Common myeloid progenitor, CD34-positive (primary cell): ENCODE results near the gene RTN4.
"Not testable (repeated sequence)": the region's sequence is repeated elsewhere in the genome, so short reads cannot be mapped to it uniquely, and the experiment has no call there.

Source experiments
- CTCF ChIA-PET: fragments of 350-600 bp; sonication (Branson Sonifier 250); formaldehyde crosslinking; loops from one replicate; lab custom pipeline; 2021; ENCODE audit warnings: antibody characterized with exemption; lab: Charles Lee
- POLR2A ChIA-PET: fragments of 350-600 bp; sonication (Branson Sonifier 250); formaldehyde crosslinking; loops from one replicate; lab custom pipeline; 2021; ENCODE audit warnings: antibody characterized with exemption; lab: Charles Lee
- DNase-seq, 3 donors: peaks; one replicate each; pipeline versions ENCODE4 v3.0.0 to v3.0.0-alpha.2; 2013
- H3K27ac ChIP-seq, 2 experiments: 1 replicate in 1 of 2; 2 replicates in 1 of 2; pipeline ENCODE4 v1.7.0; 2013; ENCODE audit warnings: inconsistent platforms in 2 of 2, low read length in 2 of 2, mild to moderate bottlenecking in 2 of 2, low read depth in 1 of 2, moderate library complexity in 1 of 2; ENCODE audit not compliant: severe bottlenecking in 2 of 2, insufficient read depth in 1 of 2, poor library complexity in 1 of 2
- H3K27me3 ChIP-seq, 5 experiments: replicated peaks in 2 of 5; 1 replicate in 3 of 5; 2 replicates in 2 of 5; pipeline versions ENCODE4 v1.6.1 to v1.7.0; 2013; ENCODE audit warnings: low read length in 4 of 5, mild to moderate bottlenecking in 2 of 5, moderate library complexity in 2 of 5, inconsistent platforms in 1 of 5; ENCODE audit not compliant: insufficient read depth in 5 of 5, control insufficient read depth in 4 of 5
- H3K36me3 ChIP-seq, 4 experiments: 1 replicate in 2 of 4; 2 replicates in 2 of 4; pipeline versions ENCODE4 v1.6.1 to v1.7.0; 2013; ENCODE audit warnings: low read length in 3 of 4, control low read depth in 1 of 4, mild to moderate bottlenecking in 1 of 4; ENCODE audit not compliant: control insufficient read depth in 4 of 4, insufficient read depth in 4 of 4
- H3K4me1 ChIP-seq, 4 experiments: 1 replicate in 3 of 4; 2 replicates in 1 of 4; pipeline versions ENCODE4 v1.6.1 to v1.7.1; 2013; ENCODE audit warnings: low read length in 3 of 4, mild to moderate bottlenecking in 3 of 4, control low read depth in 1 of 4, inconsistent platforms in 1 of 4, moderate library complexity in 1 of 4; ENCODE audit not compliant: control insufficient read depth in 4 of 4, insufficient read depth in 4 of 4; ENCODE audit errors: control extremely low read depth in 1 of 4
- H3K4me3 ChIP-seq, 7 experiments: 1 replicate in 4 of 7; 2 replicates in 3 of 7; pipeline versions ENCODE4 v1.5.1 to v1.7.0; 2013; ENCODE audit warnings: mild to moderate bottlenecking in 7 of 7, low read length in 6 of 7, moderate library complexity in 6 of 7, inconsistent platforms in 2 of 7, low read depth in 2 of 7, control low read depth in 1 of 7; ENCODE audit not compliant: insufficient read depth in 4 of 7, control insufficient read depth in 1 of 7; ENCODE audit errors: extremely low read depth in 1 of 7
- H3K9me3 ChIP-seq, 5 experiments: 1 replicate in 4 of 5; 2 replicates in 1 of 5; pipeline versions ENCODE4 v1.6.1 to v1.7.1; 2013; ENCODE audit warnings: low read length in 4 of 5, mild to moderate bottlenecking in 2 of 5, inconsistent platforms in 1 of 5, low read depth in 1 of 5, moderate library complexity in 1 of 5; ENCODE audit not compliant: control insufficient read depth in 4 of 5, insufficient read depth in 2 of 5; ENCODE audit errors: control extremely low read depth in 1 of 5
- WGBS: methylation state at CpG from one replicate; pipeline ENCODE4 v1.1.5; 2013; ENCODE audit not compliant: insufficient coverage; 5-methylcytosine and 5-hydroxymethylcytosine counted together

The RTN4 gene

GRCh38 chr2:54990694-54991093 is 59.6 kb downstream of the RTN4 start:
- H3K4me1 ChIP-seq, H3K4me3 ChIP-seq, H3K27me3 ChIP-seq, DNase-seq, H3K27ac ChIP-seq, H3K9me3 ChIP-seq, POLR2A ChIA-PET: not testable (repeated sequence)
- 99% methylated on average over 17 of the region's 19 CpGs for WGBS
- CTCF ChIA-PET = interaction anchor here (1.0 to 2.9 kb wide), 5 partner anchors 11 to 178 kb away, joined by 3 to 6 read pairs (median 5); partner anchors contain the start of gene RTN4
- peaks cover 7 to 18% (median 15%) of the 10 kb centered on the region in 4 experiments for H3K36me3 ChIP-seq

GRCh38 chr2:54988612-54989011 is 61.6 kb downstream of the RTN4 start:
- H3K27me3 ChIP-seq = no peaks in the 10 kb centered on the region
- H3K9me3 ChIP-seq = no peaks in the 10 kb centered on the region
- WGBS = 100% methylated on average over 1 of the region's 3 CpGs
- H3K4me1 ChIP-seq = no peaks in the 10 kb centered on the region
- H3K36me3 ChIP-seq = peaks cover 8 to 29% (median 19%) of the 10 kb centered on the region in 4 experiments
- ChIA-PET POLR2A (no interaction called here), CTCF (no interaction called here)
- no peak overlapping the region for H3K27ac ChIP-seq
- no peak for DNase-seq
- H3K4me3 ChIP-seq = no peak overlapping the region

GRCh38 chr2:54986264-54986663 is 64.0 kb downstream of the RTN4 start:
- POLR2A ChIA-PET = no interaction called here
- no peaks in the 10 kb centered on the region for H3K27me3 ChIP-seq
- 100% methylated on average over 3 of the region's 3 CpGs for WGBS
- no peak overlapping the region for H3K4me3 ChIP-seq
- DNase-seq = no peak
- H3K27ac ChIP-seq = no peak overlapping the region
- H3K4me1 ChIP-seq = peaks cover 0 to 9% (median 4%) of the 10 kb centered on the region in 4 experiments
- CTCF ChIA-PET = interaction anchor here (0.8 kb wide), 1 partner anchor 27 kb away, joined by 3 read pairs; no protein-coding TSS in a partner anchor
- H3K36me3 ChIP-seq = peaks cover 12 to 36% (median 23%) of the 10 kb centered on the region in 4 experiments
- H3K9me3 ChIP-seq = no peaks in the 10 kb centered on the region

- Histone ChIP-seq H3K27me3 (no peaks in the 10 kb centered on the region), H3K27ac (no peak overlapping the region), H3K4me3 (no peak overlapping the region), H3K4me1 (peaks cover 0 to 26% (median 14%) of the 10 kb centered on the region in 4 experiments), H3K36me3 (peaks cover 12 to 45% (median 26%) of the 10 kb centered on the region in 4 experiments), H3K9me3 (no peaks in the 10 kb centered on the region)
- DNase-seq = no peak
- POLR2A ChIA-PET = no interaction called here
- CTCF ChIA-PET = interaction anchor here (0.7 kb wide), 1 partner anchor 11 kb away, joined by 3 read pairs; no protein-coding TSS in a partner anchor
Measured at GRCh38 chr2:54984476-54984875, 65.8 kb downstream of the RTN4 start.

GRCh38 chr2:54983345-54984220 is 66.7 kb downstream of the RTN4 start:
- Histone ChIP-seq H3K27ac (no peak overlapping the region), H3K4me1 (peaks cover 0 to 35% (median 17%) of the 10 kb centered on the region in 4 experiments), H3K27me3 (no peaks in the 10 kb centered on the region), H3K36me3 (peaks cover 13 to 45% (median 27%) of the 10 kb centered on the region in 4 experiments), H3K4me3 (no peak overlapping the region), H3K9me3 (no peaks in the 10 kb centered on the region)
- ChIA-PET CTCF (no interaction called here), POLR2A (no interaction called here)
- no peak for DNase-seq
- WGBS = 50% methylated on average over 2 of the region's 3 CpGs

- no peaks in the 10 kb centered on the region for H3K9me3 ChIP-seq
- H3K27me3 ChIP-seq = no peaks in the 10 kb centered on the region
- ChIA-PET POLR2A (interaction anchor here (1.0 kb wide), 1 partner anchor 12 kb away, joined by 5 read pairs; no protein-coding TSS in a partner anchor), CTCF (interaction anchor here (1.0 to 1.2 kb wide), 2 partner anchors 15 to 67 kb away, joined by 3 read pairs; no protein-coding TSS in a partner anchor)
- H3K36me3 ChIP-seq = peaks cover 5 to 37% (median 23%) of the 10 kb centered on the region in 4 experiments
- peak in 2 of 3 donors; percentile 60 to 65 for DNase-seq
- H3K4me3 ChIP-seq = peak overlapping the region in 1 of 7 experiments; percentile 38
- 14% methylated on average over 1 of the region's 2 CpGs for WGBS
- H3K4me1 ChIP-seq = peaks cover 10 to 46% (median 27%) of the 10 kb centered on the region in 4 experiments
- H3K27ac ChIP-seq = peak overlapping the region; percentile 12 to 46
Measured at GRCh38 chr2:54981385-54981784, 68.9 kb downstream of the RTN4 start.
